ENCODE data around the gene SELPLG.

- TF ChIP-seq CTCF (conservative IDR thresholded peaks at IDR 0.05; ENCODE audit: low read length) (no peak), EZH2phosphoT487 (IDR thresholded peaks at IDR 0.05; ENCODE audit: borderline replicate concordance) (no peak)
Observed at GRCh38 chr12:108648371-108648770, 14.7 kb upstream of the SELPLG start.
